Stimulated activated CD4-positive, alpha-beta T cell treated with anti-CD3 and anti-CD28 coated beads, Interleukin-4, amount 100 ng/mL, for 1 hour (primary cell): ENCODE measurements around the gene DIRAS2.

Source experiments
- DNase-seq: peaks from one replicate; pipeline ENCODE4 v3.0.0-alpha.2; 2020

The DIRAS2 gene

GRCh38 chr9:90611568-90611967 is 31.1 kb downstream of the DIRAS2 start:
- DNase-seq, result no peak

GRCh38 chr9:90611121-90611520 is 31.5 kb downstream of the DIRAS2 start:
- DNase-seq, result no peak

- no peak for DNase-seq
These were observed 34.7 kb downstream of the DIRAS2 start for GRCh38 chr9:90607701-90608516.

GRCh38 chr9:90600029-90600428 is 42.6 kb downstream of the DIRAS2 start:
- DNase-seq, result no peak

- no peak for DNase-seq
These were observed 44.4 kb downstream of the DIRAS2 start for GRCh38 chr9:90598191-90598590.

- DNase-seq, result no peak
These were observed 49.0 kb downstream of the DIRAS2 start for GRCh38 chr9:90593646-90594045.

GRCh38 chr9:90580576-90580975 is 62.0 kb downstream of the DIRAS2 start:
- DNase-seq, result no peak

GRCh38 chr9:90579181-90579580 is 63.4 kb downstream of the DIRAS2 start:
- DNase-seq, result no peak

- no peak for DNase-seq
These were observed 64.4 kb downstream of the DIRAS2 start for GRCh38 chr9:90578126-90578815.

GRCh38 chr9:90569511-90569910 is 73.1 kb downstream of the DIRAS2 start:
- no peak for DNase-seq

GRCh38 chr9:90568667-90569066 is 74.0 kb downstream of the DIRAS2 start:
- DNase-seq, result no peak

- no peak for DNase-seq
These were observed 80.4 kb downstream of the DIRAS2 start for GRCh38 chr9:90562229-90562628.
